WTC11 (cell line): ENCODE results near the gene SCUBE1. TPM values are rescaled to one million over a fixed set of nuclear protein-coding genes. Genes with fewer than 3 reads are reported as not detected.

Experiments
- ATAC-seq: fragments of 200-7000 bp; cut with Tn5 transposase; 2 replicates; pipeline ENCODE4 v1.10.0; 2021; ENCODE audit warnings: mild to moderate bottlenecking, moderate library complexity
- CTCF ChIA-PET: fragments of 300-600 bp; sonication (Branson Sonifier 250); formaldehyde crosslinking; loops from one replicate; lab custom pipeline; 2021; ENCODE audit warnings: antibody characterized with exemption; lab: Charles Lee
- POLR2A ChIA-PET: fragments of 350-600 bp; sonication (Branson Sonifier 250); formaldehyde crosslinking; loops from one replicate; lab custom pipeline; 2021; ENCODE audit warnings: antibody characterized with exemption; lab: Charles Lee
- DNase-seq: peaks from one replicate; pipeline ENCODE4 v3.0.0; 2021; ENCODE audit warnings: low spot score
- H3K27ac Mint-ChIP-seq: 2 replicates; pipeline ENCODE4 v1.8.0; 2021; ENCODE audit warnings: mixed read lengths
- H3K27me3 Mint-ChIP-seq: 2 replicates; pipeline ENCODE4 v1.8.0; 2021; ENCODE audit warnings: low read depth, mild to moderate bottlenecking, moderate library complexity, mixed read lengths
- H3K36me3 Mint-ChIP-seq: 2 replicates; pipeline ENCODE4 v1.8.0; 2021; ENCODE audit warnings: mixed read lengths
- H3K4me1 Mint-ChIP-seq: 2 replicates; pipeline ENCODE4 v1.8.0; 2022; ENCODE audit warnings: mixed read lengths
- H3K4me3 Mint-ChIP-seq: 2 replicates; pipeline ENCODE4 v1.8.0; 2021; ENCODE audit warnings: mild to moderate bottlenecking, moderate library complexity, mixed read lengths
- H3K9me3 Mint-ChIP-seq: 2 replicates; pipeline ENCODE4 v1.8.0; 2021; ENCODE audit warnings: mixed read lengths
- ATF1 ChIP-seq: sonication (generic); formaldehyde crosslinking; IDR thresholded peaks from 2 replicates; pipeline ENCODE4 v1.8.1; 2023; ENCODE audit warnings: mild to moderate bottlenecking, moderate library complexity, missing genetic modification reagents
- CBFB ChIP-seq: sonication (generic); formaldehyde crosslinking; IDR thresholded peaks from 2 replicates; pipeline ENCODE4 v1.8.1; 2022; ENCODE audit warnings: mild to moderate bottlenecking, low read depth, missing genetic modification reagents
- EMX1 ChIP-seq: fragments of 250-450 bp; sonication (Bioruptor Pico); IDR thresholded peaks from 2 replicates; pipeline ENCODE4 v1.8.0; 2021; ENCODE audit warnings: mild to moderate bottlenecking
- FOXJ3 ChIP-seq: sonication (generic); formaldehyde crosslinking; IDR thresholded peaks from 2 replicates; pipeline ENCODE4 v1.9.0; 2021; ENCODE audit warnings: missing genetic modification reagents, mild to moderate bottlenecking, borderline replicate concordance
- FOXP1 ChIP-seq: sonication (generic); formaldehyde crosslinking; IDR thresholded peaks from 2 replicates; pipeline ENCODE4 v1.8.0; 2022; ENCODE audit warnings: missing genetic modification reagents, mild to moderate bottlenecking, moderate library complexity, borderline replicate concordance
- GABPB1 ChIP-seq: sonication (generic); formaldehyde crosslinking; IDR thresholded peaks from 2 replicates; pipeline ENCODE4 v1.8.1; 2023; ENCODE audit warnings: mild to moderate bottlenecking, missing genetic modification reagents
- GTF2I ChIP-seq: fragments of 250-450 bp; sonication (Bioruptor Pico); conservative IDR thresholded peaks from 2 replicates; pipeline ENCODE4 v1.4.0; 2021; ENCODE audit warnings: mild to moderate bottlenecking
- JUN ChIP-seq: sonication (generic); formaldehyde crosslinking; IDR thresholded peaks from 2 replicates; pipeline ENCODE4 v1.8.0; 2023; ENCODE audit warnings: mild to moderate bottlenecking, missing genetic modification reagents
- KAT7 ChIP-seq: sonication (generic); formaldehyde crosslinking; IDR thresholded peaks from 2 replicates; pipeline ENCODE4 v1.8.1; 2023; ENCODE audit warnings: missing genetic modification reagents, mild to moderate bottlenecking, borderline replicate concordance
- MXD4 ChIP-seq: fragments of 250-450 bp; sonication (Bioruptor Pico); IDR thresholded peaks from 2 replicates; pipeline ENCODE4 v1.8.0; 2021; ENCODE audit warnings: mild to moderate bottlenecking, moderate library complexity, borderline replicate concordance
- MYBL2 ChIP-seq: sonication (generic); formaldehyde crosslinking; IDR thresholded peaks from 2 replicates; pipeline ENCODE4 v1.8.1; 2023; ENCODE audit warnings: mild to moderate bottlenecking, moderate library complexity, missing genetic modification reagents
- NR1H2 ChIP-seq: sonication (generic); formaldehyde crosslinking; IDR thresholded peaks from 2 replicates; pipeline ENCODE4 v1.9.0; 2021; ENCODE audit warnings: mild to moderate bottlenecking, moderate library complexity, missing genetic modification reagents
- NR2C2 ChIP-seq: sonication (generic); formaldehyde crosslinking; IDR thresholded peaks from 2 replicates; pipeline ENCODE4 v1.8.0; 2022; ENCODE audit warnings: mild to moderate bottlenecking, missing genetic modification reagents
- OVOL2 ChIP-seq: fragments of 250-450 bp; sonication (Bioruptor Pico); IDR thresholded peaks from 2 replicates; pipeline ENCODE4 v1.9.0; 2021; ENCODE audit warnings: mild to moderate bottlenecking, borderline replicate concordance
- PRRX2 ChIP-seq: fragments of 250-450 bp; sonication (Bioruptor Pico); IDR thresholded peaks from 2 replicates; pipeline ENCODE4 v1.8.0; 2021; ENCODE audit warnings: mild to moderate bottlenecking
- ZNF416 ChIP-seq: fragments of 250-450 bp; sonication (Bioruptor Pico); IDR thresholded peaks from 2 replicates; pipeline ENCODE4 v1.9.0; 2021; ENCODE audit warnings: mild to moderate bottlenecking, inconsistent platforms
- ZNF671 ChIP-seq: fragments of 250-450 bp; sonication (Bioruptor Pico); IDR thresholded peaks from 2 replicates; pipeline ENCODE4 v1.8.0; 2021; ENCODE audit warnings: mild to moderate bottlenecking
- total RNA-seq: library from RNA; stranded (reverse); gene quantifications from 3 replicates; pipeline ENCODE4 v1.2.3, GENCODE V29; 2021
- TF ChIP-seq, protein P1 (sequence below): sonication (generic); formaldehyde crosslinking; IDR thresholded peaks from 2 replicates; pipeline ENCODE4 v1.8.0; 2022; ENCODE audit warnings: mild to moderate bottlenecking, missing genetic modification reagents
- TF ChIP-seq, protein P2 (sequence below): sonication (generic); formaldehyde crosslinking; IDR thresholded peaks from 2 replicates; pipeline ENCODE4 v1.8.0; 2022; ENCODE audit warnings: mild to moderate bottlenecking, missing genetic modification reagents
- TF ChIP-seq, protein P3 (sequence below): sonication (generic); formaldehyde crosslinking; IDR thresholded peaks from 2 replicates; pipeline ENCODE4 v1.8.0; 2022; ENCODE audit warnings: mild to moderate bottlenecking, missing genetic modification reagents
- TF ChIP-seq, protein P4 (sequence below): fragments of 250-450 bp; sonication (Bioruptor Pico); IDR thresholded peaks from 2 replicates; pipeline ENCODE4 v1.9.0; 2021; ENCODE audit warnings: mild to moderate bottlenecking, borderline replicate concordance
- TF ChIP-seq, protein P5 (sequence below): sonication (generic); formaldehyde crosslinking; IDR thresholded peaks from 2 replicates; pipeline ENCODE4 v1.8.1; 2022; ENCODE audit warnings: mild to moderate bottlenecking, missing genetic modification reagents, moderate library complexity, borderline replicate concordance
- TF ChIP-seq, protein P6 (sequence below): fragments of 250-450 bp; sonication (Bioruptor Pico); IDR thresholded peaks from 2 replicates; pipeline ENCODE4 v1.9.0; 2021; ENCODE audit warnings: mild to moderate bottlenecking
- TF ChIP-seq, protein P7 (sequence below): sonication (generic); formaldehyde crosslinking; IDR thresholded peaks from 2 replicates; pipeline ENCODE4 v1.8.0; 2023; ENCODE audit warnings: missing genetic modification reagents

The SCUBE1 gene
- total RNA-seq, 1 experiment from 2014 or later = 6.9 TPM

DNA sequence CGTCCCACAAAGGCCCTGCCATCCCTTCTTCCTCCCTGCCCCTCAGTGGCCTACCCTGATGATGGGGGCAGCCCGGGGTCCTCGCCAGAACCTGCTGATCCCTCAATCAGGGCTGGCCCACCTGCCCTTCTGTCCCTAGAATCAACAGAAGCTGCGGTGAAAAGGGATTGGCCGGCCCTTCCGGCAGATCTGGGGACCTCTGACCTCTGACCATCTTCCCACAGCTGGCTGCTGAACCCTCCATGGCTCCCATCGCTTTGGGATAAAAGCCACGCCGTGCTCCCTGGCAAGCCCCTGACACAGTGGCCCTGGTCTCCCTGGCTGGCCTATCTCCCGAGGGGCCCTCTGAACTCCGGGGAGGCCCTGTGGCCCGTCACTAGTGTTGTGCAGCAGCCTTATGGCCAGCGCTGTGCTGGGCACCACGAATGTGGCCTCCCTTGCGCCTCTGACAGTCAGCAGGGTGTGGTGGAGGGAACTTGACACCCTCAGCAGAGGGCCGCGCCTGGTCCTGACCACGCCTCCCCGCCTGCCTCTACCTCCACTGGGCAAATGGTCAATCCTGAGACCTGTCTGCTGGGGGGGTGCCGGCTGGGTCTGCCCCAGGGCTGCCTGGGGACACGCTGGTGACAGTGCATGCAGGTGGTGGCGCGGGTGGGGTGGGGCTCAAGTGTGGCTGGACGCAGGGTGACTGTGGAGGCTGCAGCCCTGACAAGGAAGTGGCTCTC lies 98.2 kb downstream of the SCUBE1 start:
- ATAC-seq (no peak), DNase-seq (no peak)
- ChIA-PET POLR2A (no interaction called here), CTCF (interaction anchor here (1.5 to 2.8 kb wide), 3 partner anchors 14 to 29 kb away, joined by 5 to 18 read pairs (median 5); no protein-coding TSS in a partner anchor)
- Mint-ChIP-seq H3K27ac (no peak overlapping the region), H3K27me3 (no peaks in the 10 kb centered on the region), H3K4me3 (no peak overlapping the region), H3K36me3 (no peaks in the 10 kb centered on the region), H3K4me1 (0 out of 2 replicates have a peak, but pooled peaks cover 2% of the 10 kb centered on the region), H3K9me3 (no peaks in the 10 kb centered on the region)
- TF ChIP-seq MXD4 (CRISPR knock-in tag) (no peak), JUN (CRISPR knock-in tag) (no peak), ATF1 (CRISPR knock-in tag) (no peak), MYBL2 (CRISPR knock-in tag) (no peak), KAT7 (no peak), NR1H2 (no peak), ZNF671 (no peak), GTF2I (CRISPR knock-in tag) (no peak), CBFB (no peak), ZNF416 (CRISPR knock-in tag) (no peak)
- TF ChIP-seq, protein P1, sequence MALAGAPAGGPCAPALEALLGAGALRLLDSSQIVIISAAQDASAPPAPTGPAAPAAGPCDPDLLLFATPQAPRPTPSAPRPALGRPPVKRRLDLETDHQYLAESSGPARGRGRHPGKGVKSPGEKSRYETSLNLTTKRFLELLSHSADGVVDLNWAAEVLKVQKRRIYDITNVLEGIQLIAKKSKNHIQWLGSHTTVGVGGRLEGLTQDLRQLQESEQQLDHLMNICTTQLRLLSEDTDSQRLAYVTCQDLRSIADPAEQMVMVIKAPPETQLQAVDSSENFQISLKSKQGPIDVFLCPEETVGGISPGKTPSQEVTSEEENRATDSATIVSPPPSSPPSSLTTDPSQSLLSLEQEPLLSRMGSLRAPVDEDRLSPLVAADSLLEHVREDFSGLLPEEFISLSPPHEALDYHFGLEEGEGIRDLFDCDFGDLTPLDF (CRISPR knock-in tag) = no peak

DNA sequence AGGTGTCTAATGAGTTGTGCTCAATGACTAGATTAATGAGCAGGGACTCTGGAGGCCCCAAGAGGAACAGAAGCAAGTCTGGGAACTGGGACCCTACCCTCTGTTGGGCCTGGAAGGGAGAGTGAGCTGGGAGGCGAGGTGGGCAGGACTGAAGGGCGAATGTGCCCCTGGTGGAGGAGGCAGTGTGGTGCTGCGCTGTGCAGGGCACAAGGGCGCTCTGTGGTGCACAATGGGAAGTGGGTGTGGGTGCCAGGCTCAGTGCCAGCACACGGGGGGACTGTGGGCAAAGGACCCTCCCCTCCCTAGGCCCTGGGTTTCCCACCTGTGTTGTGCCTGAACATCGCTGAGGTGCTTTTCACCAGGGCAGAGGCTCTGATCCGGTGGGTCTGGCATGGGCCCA lies 98.8 kb downstream of the SCUBE1 start:
- H3K4me1 Mint-ChIP-seq = 0 out of 2 replicates have a peak, but pooled peaks cover 2% of the 10 kb centered on the region
- no peaks in the 10 kb centered on the region for H3K36me3 Mint-ChIP-seq
- CTCF ChIA-PET = interaction anchor here (1.5 to 2.8 kb wide), 4 partner anchors 13 to 102 kb away, joined by 5 to 18 read pairs (median 9); no protein-coding TSS in a partner anchor
- ATAC-seq = no peak
- no peak for DNase-seq
- H3K9me3 Mint-ChIP-seq = no peaks in the 10 kb centered on the region
- no peaks in the 10 kb centered on the region for H3K27me3 Mint-ChIP-seq
- H3K27ac Mint-ChIP-seq = no peak overlapping the region
- H3K4me3 Mint-ChIP-seq = no peak overlapping the region
- POLR2A ChIA-PET = no interaction called here
- TF ChIP-seq ZNF416 (CRISPR knock-in tag) (no peak), PRRX2 (no peak), OVOL2 (CRISPR knock-in tag) (no peak), NR2C2 (CRISPR knock-in tag) (no peak), FOXJ3 (CRISPR knock-in tag) (no peak), EMX1 (CRISPR knock-in tag) (no peak), FOXP1 (CRISPR knock-in tag) (no peak), GABPB1 (no peak)
- TF ChIP-seq, protein P1 (CRISPR knock-in tag) = no peak
- TF ChIP-seq, protein P2, sequence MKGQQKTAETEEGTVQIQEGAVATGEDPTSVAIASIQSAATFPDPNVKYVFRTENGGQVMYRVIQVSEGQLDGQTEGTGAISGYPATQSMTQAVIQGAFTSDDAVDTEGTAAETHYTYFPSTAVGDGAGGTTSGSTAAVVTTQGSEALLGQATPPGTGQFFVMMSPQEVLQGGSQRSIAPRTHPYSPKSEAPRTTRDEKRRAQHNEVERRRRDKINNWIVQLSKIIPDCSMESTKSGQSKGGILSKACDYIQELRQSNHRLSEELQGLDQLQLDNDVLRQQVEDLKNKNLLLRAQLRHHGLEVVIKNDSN (CRISPR knock-in tag) = no peak
- TF ChIP-seq, protein P3, sequence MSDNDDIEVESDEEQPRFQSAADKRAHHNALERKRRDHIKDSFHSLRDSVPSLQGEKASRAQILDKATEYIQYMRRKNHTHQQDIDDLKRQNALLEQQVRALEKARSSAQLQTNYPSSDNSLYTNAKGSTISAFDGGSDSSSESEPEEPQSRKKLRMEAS (CRISPR knock-in tag) = no peak
- TF ChIP-seq, protein P4, sequence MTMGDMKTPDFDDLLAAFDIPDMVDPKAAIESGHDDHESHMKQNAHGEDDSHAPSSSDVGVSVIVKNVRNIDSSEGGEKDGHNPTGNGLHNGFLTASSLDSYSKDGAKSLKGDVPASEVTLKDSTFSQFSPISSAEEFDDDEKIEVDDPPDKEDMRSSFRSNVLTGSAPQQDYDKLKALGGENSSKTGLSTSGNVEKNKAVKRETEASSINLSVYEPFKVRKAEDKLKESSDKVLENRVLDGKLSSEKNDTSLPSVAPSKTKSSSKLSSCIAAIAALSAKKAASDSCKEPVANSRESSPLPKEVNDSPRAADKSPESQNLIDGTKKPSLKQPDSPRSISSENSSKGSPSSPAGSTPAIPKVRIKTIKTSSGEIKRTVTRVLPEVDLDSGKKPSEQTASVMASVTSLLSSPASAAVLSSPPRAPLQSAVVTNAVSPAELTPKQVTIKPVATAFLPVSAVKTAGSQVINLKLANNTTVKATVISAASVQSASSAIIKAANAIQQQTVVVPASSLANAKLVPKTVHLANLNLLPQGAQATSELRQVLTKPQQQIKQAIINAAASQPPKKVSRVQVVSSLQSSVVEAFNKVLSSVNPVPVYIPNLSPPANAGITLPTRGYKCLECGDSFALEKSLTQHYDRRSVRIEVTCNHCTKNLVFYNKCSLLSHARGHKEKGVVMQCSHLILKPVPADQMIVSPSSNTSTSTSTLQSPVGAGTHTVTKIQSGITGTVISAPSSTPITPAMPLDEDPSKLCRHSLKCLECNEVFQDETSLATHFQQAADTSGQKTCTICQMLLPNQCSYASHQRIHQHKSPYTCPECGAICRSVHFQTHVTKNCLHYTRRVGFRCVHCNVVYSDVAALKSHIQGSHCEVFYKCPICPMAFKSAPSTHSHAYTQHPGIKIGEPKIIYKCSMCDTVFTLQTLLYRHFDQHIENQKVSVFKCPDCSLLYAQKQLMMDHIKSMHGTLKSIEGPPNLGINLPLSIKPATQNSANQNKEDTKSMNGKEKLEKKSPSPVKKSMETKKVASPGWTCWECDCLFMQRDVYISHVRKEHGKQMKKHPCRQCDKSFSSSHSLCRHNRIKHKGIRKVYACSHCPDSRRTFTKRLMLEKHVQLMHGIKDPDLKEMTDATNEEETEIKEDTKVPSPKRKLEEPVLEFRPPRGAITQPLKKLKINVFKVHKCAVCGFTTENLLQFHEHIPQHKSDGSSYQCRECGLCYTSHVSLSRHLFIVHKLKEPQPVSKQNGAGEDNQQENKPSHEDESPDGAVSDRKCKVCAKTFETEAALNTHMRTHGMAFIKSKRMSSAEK (CRISPR knock-in tag) = no peak
- TF ChIP-seq, protein P5, sequence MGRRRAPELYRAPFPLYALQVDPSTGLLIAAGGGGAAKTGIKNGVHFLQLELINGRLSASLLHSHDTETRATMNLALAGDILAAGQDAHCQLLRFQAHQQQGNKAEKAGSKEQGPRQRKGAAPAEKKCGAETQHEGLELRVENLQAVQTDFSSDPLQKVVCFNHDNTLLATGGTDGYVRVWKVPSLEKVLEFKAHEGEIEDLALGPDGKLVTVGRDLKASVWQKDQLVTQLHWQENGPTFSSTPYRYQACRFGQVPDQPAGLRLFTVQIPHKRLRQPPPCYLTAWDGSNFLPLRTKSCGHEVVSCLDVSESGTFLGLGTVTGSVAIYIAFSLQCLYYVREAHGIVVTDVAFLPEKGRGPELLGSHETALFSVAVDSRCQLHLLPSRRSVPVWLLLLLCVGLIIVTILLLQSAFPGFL (CRISPR knock-in tag) = no peak
- TF ChIP-seq, protein P6, sequence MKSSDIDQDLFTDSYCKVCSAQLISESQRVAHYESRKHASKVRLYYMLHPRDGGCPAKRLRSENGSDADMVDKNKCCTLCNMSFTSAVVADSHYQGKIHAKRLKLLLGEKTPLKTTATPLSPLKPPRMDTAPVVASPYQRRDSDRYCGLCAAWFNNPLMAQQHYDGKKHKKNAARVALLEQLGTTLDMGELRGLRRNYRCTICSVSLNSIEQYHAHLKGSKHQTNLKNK (CRISPR knock-in tag) = no peak
- TF ChIP-seq, protein P7, sequence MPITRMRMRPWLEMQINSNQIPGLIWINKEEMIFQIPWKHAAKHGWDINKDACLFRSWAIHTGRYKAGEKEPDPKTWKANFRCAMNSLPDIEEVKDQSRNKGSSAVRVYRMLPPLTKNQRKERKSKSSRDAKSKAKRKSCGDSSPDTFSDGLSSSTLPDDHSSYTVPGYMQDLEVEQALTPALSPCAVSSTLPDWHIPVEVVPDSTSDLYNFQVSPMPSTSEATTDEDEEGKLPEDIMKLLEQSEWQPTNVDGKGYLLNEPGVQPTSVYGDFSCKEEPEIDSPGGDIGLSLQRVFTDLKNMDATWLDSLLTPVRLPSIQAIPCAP = no peak
